ENCODE results near the gene OGDH. TPM values are rescaled to one million over a fixed set of nuclear protein-coding genes. Genes with fewer than 3 reads are reported as not detected.
A peak's percentile ranks its signal among the peaks of the same experiment; 100 is the strongest.

OGDH gene
- total and polyA plus RNA-seq, 2 of the 13 experiments (the other 11 are each of a cell fraction or from before 2014, with no cell fraction given), result 17.4 to 25.4 TPM

DNA sequence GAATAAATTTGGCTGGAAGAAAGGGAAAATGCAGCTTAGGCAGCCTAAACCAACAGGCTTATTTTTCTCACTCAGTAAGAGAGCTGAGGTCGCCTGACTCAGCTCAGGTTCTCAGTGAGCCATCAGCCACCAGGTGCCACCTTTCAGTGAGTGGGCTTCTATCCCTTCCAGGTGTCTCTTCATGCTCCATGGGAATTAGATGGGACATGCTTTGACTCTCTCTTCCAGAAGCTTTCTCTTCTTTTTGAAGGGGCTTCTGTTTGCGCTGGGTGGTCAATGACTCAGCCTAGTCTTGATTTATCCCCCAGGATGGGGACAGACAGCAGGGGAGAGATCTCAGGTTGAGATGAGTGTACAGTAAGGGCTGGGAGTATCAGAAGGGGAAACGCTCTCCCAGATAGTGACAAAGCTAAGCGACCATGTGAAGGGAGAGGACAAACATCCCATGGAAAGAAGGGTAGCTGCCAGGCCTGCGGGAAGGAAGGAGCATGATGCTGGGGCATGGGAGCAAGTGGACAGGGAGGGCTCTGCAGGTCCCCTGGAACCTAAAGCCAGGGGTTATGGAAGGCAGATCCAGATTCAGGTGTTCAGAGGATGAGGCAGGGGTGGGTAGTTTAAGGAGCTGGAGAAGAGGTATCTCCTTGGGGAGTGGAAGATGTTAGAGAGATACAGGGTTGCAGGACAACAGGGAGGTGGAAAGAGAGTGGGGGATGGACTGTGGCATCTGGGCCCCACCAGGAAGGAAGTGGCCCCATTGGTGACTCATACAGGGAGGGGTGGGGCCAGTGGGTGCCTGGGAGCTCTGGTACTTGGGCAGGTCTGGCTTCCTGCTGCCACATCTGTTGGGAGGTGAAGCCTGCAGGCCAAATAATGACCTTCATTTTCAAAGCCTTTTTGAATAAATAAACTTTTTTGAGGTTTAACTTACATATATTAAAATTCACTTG lies 32.5 kb downstream of the OGDH start (continued):
- TF ChIP-seq PATZ1 (CRISPR knock-in tag; IDR thresholded peaks at IDR 0.05), result peak; percentile 81
- TF ChIP-seq ZNF281 (CRISPR knock-in tag; IDR thresholded peaks at IDR 0.05; ENCODE audit: borderline replicate concordance), result peak; percentile 71; the same call in 1 of the 2 replicates
- TF ChIP-seq FOSL1 (CRISPR knock-in tag; IDR thresholded peaks at IDR 0.05; ENCODE audit: borderline replicate concordance), result peak; percentile 90
- no peak for TF ChIP-seq HNRNPH1 (optimal IDR thresholded peaks at IDR 0.05; ENCODE audit: low read depth, low read length)
- TF ChIP-seq SATB2 (CRISPR knock-in tag; IDR thresholded peaks at IDR 0.05), result no peak
